Mammary epithelial cell (primary cell): ENCODE data around the gene DENND4C.

Source experiments
- EZH2 ChIP-seq: IDR thresholded peaks from 2 replicates; pipeline ENCODE4 v1.6.1; 2012; ENCODE audit warnings: low read length, inconsistent platforms, borderline replicate concordance
- TF ChIP-seq, protein P1 (sequence below), 2 donors: IDR thresholded peaks in 1 of 2; conservative IDR thresholded peaks in 1 of 2; 2 replicates each; pipeline ENCODE4 v1.5.1; 2011 to 2012; ENCODE audit warnings: inconsistent platforms in 2 of 2, low read length in 2 of 2, mild to moderate bottlenecking in 2 of 2, control low read depth in 1 of 2, low read depth in 1 of 2; ENCODE audit not compliant: insufficient read depth in 1 of 2; ENCODE audit errors: extremely low read depth in 1 of 2

DNA sequence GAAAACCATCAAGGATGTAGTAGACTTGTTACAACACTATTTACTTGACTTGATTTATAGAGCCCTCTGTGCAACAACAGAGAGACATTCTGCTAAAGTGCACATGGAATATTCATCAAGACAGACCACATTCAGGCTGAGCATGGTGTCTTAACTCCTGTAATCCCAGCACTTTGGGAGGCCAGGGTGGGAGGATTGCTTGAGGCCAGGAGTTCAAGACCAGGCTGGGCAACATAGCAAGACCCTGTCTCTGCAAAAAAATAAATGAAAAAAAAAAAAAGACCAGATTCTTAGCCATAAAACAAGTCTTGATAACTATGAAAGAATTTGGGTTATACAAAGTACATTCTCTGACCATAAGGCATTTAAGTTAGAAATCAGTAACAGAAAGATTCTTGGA lies 25.3 kb downstream of the DENND4C start:
- TF ChIP-seq, protein P1, sequence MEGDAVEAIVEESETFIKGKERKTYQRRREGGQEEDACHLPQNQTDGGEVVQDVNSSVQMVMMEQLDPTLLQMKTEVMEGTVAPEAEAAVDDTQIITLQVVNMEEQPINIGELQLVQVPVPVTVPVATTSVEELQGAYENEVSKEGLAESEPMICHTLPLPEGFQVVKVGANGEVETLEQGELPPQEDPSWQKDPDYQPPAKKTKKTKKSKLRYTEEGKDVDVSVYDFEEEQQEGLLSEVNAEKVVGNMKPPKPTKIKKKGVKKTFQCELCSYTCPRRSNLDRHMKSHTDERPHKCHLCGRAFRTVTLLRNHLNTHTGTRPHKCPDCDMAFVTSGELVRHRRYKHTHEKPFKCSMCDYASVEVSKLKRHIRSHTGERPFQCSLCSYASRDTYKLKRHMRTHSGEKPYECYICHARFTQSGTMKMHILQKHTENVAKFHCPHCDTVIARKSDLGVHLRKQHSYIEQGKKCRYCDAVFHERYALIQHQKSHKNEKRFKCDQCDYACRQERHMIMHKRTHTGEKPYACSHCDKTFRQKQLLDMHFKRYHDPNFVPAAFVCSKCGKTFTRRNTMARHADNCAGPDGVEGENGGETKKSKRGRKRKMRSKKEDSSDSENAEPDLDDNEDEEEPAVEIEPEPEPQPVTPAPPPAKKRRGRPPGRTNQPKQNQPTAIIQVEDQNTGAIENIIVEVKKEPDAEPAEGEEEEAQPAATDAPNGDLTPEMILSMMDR (conservative IDR thresholded peaks at IDR 0.05 in 1 of 2, IDR thresholded peaks at IDR 0.05 in 1 of 2; ENCODE audit: extremely low read depth in 1 of 2, insufficient read depth in 1 of 2, low read depth in 1 of 2, low read length in 2 of 2), result no peak
- TF ChIP-seq EZH2, result no peak
